Neural progenitor cell (in vitro differentiated cells): Measurements from ENCODE around the gene CBFB. TPM values are rescaled to one million over a fixed set of nuclear protein-coding genes. Genes with fewer than 3 reads are reported as not detected.
A peak's percentile ranks its signal among the peaks of the same experiment; 100 is the strongest.

Experiments
- DNase-seq: peaks from one replicate; pipeline ENCODE4 v3.0.0-alpha.2; 2016; ENCODE audit warnings: low spot score
- H2AFZ ChIP-seq: fragments of 200-600 bp; sonication (generic); replicated peaks from 2 replicates; pipeline ENCODE4 v1.6.1; 2016; ENCODE audit warnings: antibody characterized with exemption
- H3F3A ChIP-seq: fragments of 200-600 bp; sonication (generic); 2 replicates; pipeline ENCODE4 v1.6.1; 2016; ENCODE audit warnings: antibody characterized with exemption, low read depth
- H3K27ac ChIP-seq: fragments of 200-600 bp; sonication (generic); 2 replicates; pipeline ENCODE4 v1.5.1; 2016; ENCODE audit warnings: mild to moderate bottlenecking
- H3K27me3 ChIP-seq: fragments of 200-600 bp; sonication (generic); 2 replicates; pipeline ENCODE4 v1.6.1; 2016; ENCODE audit warnings: mild to moderate bottlenecking, moderate library complexity
- H3K36me3 ChIP-seq: fragments of 200-600 bp; sonication (generic); 2 replicates; pipeline ENCODE4 v1.5.1; 2016
- H3K4me1 ChIP-seq: fragments of 200-600 bp; sonication (generic); 2 replicates; pipeline ENCODE4 v1.6.1; 2016; ENCODE audit warnings: mixed run types
- H3K4me2 ChIP-seq: fragments of 200-600 bp; sonication (generic); 2 replicates; pipeline ENCODE4 v1.6.1; 2016
- H3K4me3 ChIP-seq: fragments of 200-600 bp; sonication (generic); 2 replicates; pipeline ENCODE4 v1.5.1; 2016
- H3K79me2 ChIP-seq: fragments of 200-600 bp; sonication (generic); 2 replicates; pipeline ENCODE4 v1.6.1; 2016; ENCODE audit warnings: low read depth
- H3K9ac ChIP-seq: fragments of 200-600 bp; sonication (generic); 2 replicates; pipeline ENCODE4 v1.6.1; 2016
- H3K9me3 ChIP-seq: fragments of 200-600 bp; sonication (generic); 2 replicates; pipeline ENCODE4 v1.5.1; 2016; ENCODE audit warnings: low read depth
- H4K20me1 ChIP-seq: fragments of 200-600 bp; sonication (generic); 2 replicates; pipeline ENCODE4 v1.6.1; 2016; ENCODE audit warnings: low read depth
- H3K27ac Mint-ChIP-seq: 3 replicates; pipeline ENCODE4 v1.8.0; 2021; ENCODE audit warnings: mixed read lengths
- H3K27me3 Mint-ChIP-seq: 2 replicates; pipeline ENCODE4 v1.8.0; 2022; ENCODE audit warnings: low read depth, mild to moderate bottlenecking, inconsistent platforms, moderate library complexity, mixed read lengths; ENCODE audit not compliant: insufficient read depth
- H3K36me3 Mint-ChIP-seq: 3 replicates; pipeline ENCODE4 v1.8.0; 2021; ENCODE audit warnings: mixed read lengths
- H3K4me1 Mint-ChIP-seq: 3 replicates; pipeline ENCODE4 v1.8.0; 2021; ENCODE audit warnings: mixed read lengths
- H3K4me3 Mint-ChIP-seq: 3 replicates; pipeline ENCODE4 v1.8.0; 2021; ENCODE audit warnings: mild to moderate bottlenecking, moderate library complexity, mixed read lengths
- H3K9me3 Mint-ChIP-seq: 3 replicates; pipeline ENCODE4 v1.8.0; 2020; ENCODE audit warnings: mixed read lengths
- EZH2 ChIP-seq: fragments of 200-600 bp; sonication (generic); IDR thresholded peaks from 2 replicates; pipeline ENCODE4 v1.6.1; 2017; ENCODE audit warnings: antibody characterized with exemption, mild to moderate bottlenecking, moderate library complexity
- EZH2phosphoT487 ChIP-seq: fragments of 200-600 bp; sonication (generic); IDR thresholded peaks from 2 replicates; pipeline ENCODE4 v1.6.1; 2017; ENCODE audit warnings: antibody characterized with exemption
- total RNA-seq: library from RNA; depleted of rRNA; stranded (reverse); fragments of >200 nt; gene quantifications from 2 replicates; pipeline ENCODE4 v1.2.3, GENCODE V29; 2015; ENCODE audit warnings: low replicate concordance
- TF ChIP-seq, protein P1 (sequence below): fragments of 200-600 bp; sonication (generic); IDR thresholded peaks from 2 replicates; pipeline ENCODE4 v1.5.1; 2017; ENCODE audit warnings: antibody characterized with exemption, mild to moderate bottlenecking

Gene CBFB
- total RNA-seq, 1 donor from 2014 or later, result 95.5 TPM

DNA sequence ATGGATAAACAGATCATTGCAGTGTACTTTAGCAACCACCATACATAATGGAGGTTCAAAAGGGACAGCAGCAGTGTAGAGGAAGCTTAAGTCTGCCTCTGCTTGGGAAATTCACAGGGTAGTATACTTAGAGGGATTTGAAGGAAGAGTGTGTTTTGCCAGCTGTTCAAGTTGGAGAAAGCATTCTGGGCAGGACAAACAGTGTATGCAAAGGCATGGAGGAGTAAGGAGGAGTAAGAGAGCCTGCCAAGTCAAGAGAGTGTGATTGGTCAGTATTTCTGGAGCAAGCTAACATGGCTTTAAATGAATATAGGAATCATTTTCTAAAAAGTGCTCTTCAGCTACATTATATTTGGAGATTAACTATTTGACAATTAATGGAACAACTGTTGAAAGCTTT is 57.9 kb downstream of the CBFB start:
- peaks cover 10% of the 10 kb centered on the region for H3K36me3 Mint-ChIP-seq
- H3K4me3 Mint-ChIP-seq, result no peak overlapping the region
- Histone ChIP-seq H3K9me3 (no peaks in the 10 kb centered on the region), H3K9ac (no peak overlapping the region), H3K36me3 (no peaks in the 10 kb centered on the region), H3K79me2 (peaks cover 5% of the 10 kb centered on the region), H3K4me2 (no peak overlapping the region), H2AFZ (no peak overlapping the region), H3K27ac (no peak overlapping the region), H4K20me1 (peaks cover 28% of the 10 kb centered on the region), H3K4me1 (peaks cover 18% of the 10 kb centered on the region), H3K4me3 (no peak overlapping the region), H3F3A (peaks cover 3% of the 10 kb centered on the region), H3K27me3 (no peaks in the 10 kb centered on the region)
- H3K27ac Mint-ChIP-seq, result no peak overlapping the region
- H3K4me1 Mint-ChIP-seq, result peaks cover 6% of the 10 kb centered on the region
- H3K9me3 Mint-ChIP-seq, result no peaks in the 10 kb centered on the region
- H3K27me3 Mint-ChIP-seq, result no peaks in the 10 kb centered on the region
- no peak for DNase-seq
- TF ChIP-seq EZH2, result no peak
- TF ChIP-seq EZH2phosphoT487, result no peak
- TF ChIP-seq, protein P1, sequence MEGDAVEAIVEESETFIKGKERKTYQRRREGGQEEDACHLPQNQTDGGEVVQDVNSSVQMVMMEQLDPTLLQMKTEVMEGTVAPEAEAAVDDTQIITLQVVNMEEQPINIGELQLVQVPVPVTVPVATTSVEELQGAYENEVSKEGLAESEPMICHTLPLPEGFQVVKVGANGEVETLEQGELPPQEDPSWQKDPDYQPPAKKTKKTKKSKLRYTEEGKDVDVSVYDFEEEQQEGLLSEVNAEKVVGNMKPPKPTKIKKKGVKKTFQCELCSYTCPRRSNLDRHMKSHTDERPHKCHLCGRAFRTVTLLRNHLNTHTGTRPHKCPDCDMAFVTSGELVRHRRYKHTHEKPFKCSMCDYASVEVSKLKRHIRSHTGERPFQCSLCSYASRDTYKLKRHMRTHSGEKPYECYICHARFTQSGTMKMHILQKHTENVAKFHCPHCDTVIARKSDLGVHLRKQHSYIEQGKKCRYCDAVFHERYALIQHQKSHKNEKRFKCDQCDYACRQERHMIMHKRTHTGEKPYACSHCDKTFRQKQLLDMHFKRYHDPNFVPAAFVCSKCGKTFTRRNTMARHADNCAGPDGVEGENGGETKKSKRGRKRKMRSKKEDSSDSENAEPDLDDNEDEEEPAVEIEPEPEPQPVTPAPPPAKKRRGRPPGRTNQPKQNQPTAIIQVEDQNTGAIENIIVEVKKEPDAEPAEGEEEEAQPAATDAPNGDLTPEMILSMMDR, result no peak

- H3K9me3 Mint-ChIP-seq, result no peaks in the 10 kb centered on the region
Measured at GRCh38 chr16:67087291-67087690, 58.3 kb downstream of the CBFB start.

GRCh38 chr16:67087803-67088202 is 58.9 kb downstream of the CBFB start:
- Mint-ChIP-seq H3K27ac (no peak overlapping the region), H3K9me3 (no peaks in the 10 kb centered on the region), H3K36me3 (peaks cover 10% of the 10 kb centered on the region), H3K4me3 (no peak overlapping the region), H3K4me1 (peaks cover 6% of the 10 kb centered on the region), H3K27me3 (no peaks in the 10 kb centered on the region)
- peaks cover 3% of the 10 kb centered on the region for H3F3A ChIP-seq
- no peaks in the 10 kb centered on the region for H3K36me3 ChIP-seq
- no peak for DNase-seq
- H2AFZ ChIP-seq, result no peak overlapping the region
- peaks cover 28% of the 10 kb centered on the region for H4K20me1 ChIP-seq
- H3K4me1 ChIP-seq, result peaks cover 18% of the 10 kb centered on the region
- H3K9me3 ChIP-seq, result no peaks in the 10 kb centered on the region
- peaks cover 5% of the 10 kb centered on the region for H3K79me2 ChIP-seq
- H3K27ac ChIP-seq, result no peak overlapping the region
- TF ChIP-seq, protein P1, result no peak
- no peak overlapping the region for H3K9ac ChIP-seq
- H3K4me3 ChIP-seq, result no peak overlapping the region
- no peaks in the 10 kb centered on the region for H3K27me3 ChIP-seq
- no peak overlapping the region for H3K4me2 ChIP-seq

More at GRCh38 chr16:67087291-67087690, 58.3 kb downstream of the CBFB start:
- H4K20me1 ChIP-seq, result peaks cover 28% of the 10 kb centered on the region
- no peaks in the 10 kb centered on the region for H3K36me3 ChIP-seq
- H3K27me3 Mint-ChIP-seq, result no peaks in the 10 kb centered on the region
- TF ChIP-seq EZH2, result no peak
- no peak overlapping the region for H3K9ac ChIP-seq
- no peak overlapping the region for H3K4me3 ChIP-seq
- H3K27ac ChIP-seq, result no peak overlapping the region
- H3K9me3 ChIP-seq, result no peaks in the 10 kb centered on the region
- H3K4me1 Mint-ChIP-seq, result peaks cover 6% of the 10 kb centered on the region
- peaks cover 18% of the 10 kb centered on the region for H3K4me1 ChIP-seq
- H2AFZ ChIP-seq, result no peak overlapping the region
- no peak overlapping the region for H3K4me2 ChIP-seq
- H3K27ac Mint-ChIP-seq, result no peak overlapping the region
- peaks cover 10% of the 10 kb centered on the region for H3K36me3 Mint-ChIP-seq
- no peak for DNase-seq
- H3K27me3 ChIP-seq, result no peaks in the 10 kb centered on the region
- peaks cover 5% of the 10 kb centered on the region for H3K79me2 ChIP-seq
- peaks cover 3% of the 10 kb centered on the region for H3F3A ChIP-seq
- no peak overlapping the region for H3K4me3 Mint-ChIP-seq

- H3K9me3 ChIP-seq, result no peaks in the 10 kb centered on the region
- Mint-ChIP-seq H3K27me3 (no peaks in the 10 kb centered on the region), H3K4me3 (no peak overlapping the region), H3K36me3 (peaks cover 10% of the 10 kb centered on the region), H3K9me3 (no peaks in the 10 kb centered on the region), H3K27ac (no peak overlapping the region), H3K4me1 (peaks cover 6% of the 10 kb centered on the region)
- peaks cover 18% of the 10 kb centered on the region for H3K4me1 ChIP-seq
- DNase-seq, result peak; percentile 33
- peaks cover 3% of the 10 kb centered on the region for H3F3A ChIP-seq
- H3K27me3 ChIP-seq, result no peaks in the 10 kb centered on the region
- no peak overlapping the region for H3K27ac ChIP-seq
- H3K79me2 ChIP-seq, result peaks cover 5% of the 10 kb centered on the region
- H3K4me2 ChIP-seq, result no peak overlapping the region
- no peak overlapping the region for H2AFZ ChIP-seq
- H3K9ac ChIP-seq, result no peak overlapping the region
- peaks cover 28% of the 10 kb centered on the region for H4K20me1 ChIP-seq
- no peaks in the 10 kb centered on the region for H3K36me3 ChIP-seq
- H3K4me3 ChIP-seq, result no peak overlapping the region
- TF ChIP-seq EZH2phosphoT487 (no peak), EZH2 (no peak)
- TF ChIP-seq, protein P1, result no peak
Measured at GRCh38 chr16:67088551-67088950, 59.6 kb downstream of the CBFB start.
